GM13977 (cell line): ENCODE measurements around the gene SLC17A3.

Source experiments
- DNase-seq: peaks from one replicate; pipeline ENCODE4 v3.0.0; 2012; ENCODE audit warnings: low spot score
- in situ Hi-C: fragments of 300-500 bp; cut with MboI; formaldehyde crosslinking; loops from one replicate; pipeline ENCODE4 v1.12.0; 2022; ENCODE audit warnings: low sequenced_read_pairs, low pct_unique_long_range_greater_than_20kb, mixed read lengths, inconsistent platforms; ENCODE audit not compliant: unreplicated experiment
- TF ChIP-seq, protein P1 (sequence below): IDR thresholded peaks from 2 replicates; pipeline ENCODE4 v1.5.1; 2012; ENCODE audit warnings: mild to moderate bottlenecking, control low read depth; ENCODE audit not compliant: insufficient read depth; ENCODE audit errors: extremely low read depth, missing control alignments

Gene SLC17A3

GRCh38 chr6:25883991-25884390, 9.9 kb upstream of the SLC17A3 start:
- TF ChIP-seq, protein P1, sequence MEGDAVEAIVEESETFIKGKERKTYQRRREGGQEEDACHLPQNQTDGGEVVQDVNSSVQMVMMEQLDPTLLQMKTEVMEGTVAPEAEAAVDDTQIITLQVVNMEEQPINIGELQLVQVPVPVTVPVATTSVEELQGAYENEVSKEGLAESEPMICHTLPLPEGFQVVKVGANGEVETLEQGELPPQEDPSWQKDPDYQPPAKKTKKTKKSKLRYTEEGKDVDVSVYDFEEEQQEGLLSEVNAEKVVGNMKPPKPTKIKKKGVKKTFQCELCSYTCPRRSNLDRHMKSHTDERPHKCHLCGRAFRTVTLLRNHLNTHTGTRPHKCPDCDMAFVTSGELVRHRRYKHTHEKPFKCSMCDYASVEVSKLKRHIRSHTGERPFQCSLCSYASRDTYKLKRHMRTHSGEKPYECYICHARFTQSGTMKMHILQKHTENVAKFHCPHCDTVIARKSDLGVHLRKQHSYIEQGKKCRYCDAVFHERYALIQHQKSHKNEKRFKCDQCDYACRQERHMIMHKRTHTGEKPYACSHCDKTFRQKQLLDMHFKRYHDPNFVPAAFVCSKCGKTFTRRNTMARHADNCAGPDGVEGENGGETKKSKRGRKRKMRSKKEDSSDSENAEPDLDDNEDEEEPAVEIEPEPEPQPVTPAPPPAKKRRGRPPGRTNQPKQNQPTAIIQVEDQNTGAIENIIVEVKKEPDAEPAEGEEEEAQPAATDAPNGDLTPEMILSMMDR, result no peak
- DNase-seq, result no peak
- in situ Hi-C loops, result no loop called here

GRCh38 chr6:25883536-25883935, 9.5 kb upstream of the SLC17A3 start:
- DNase-seq, result no peak
- TF ChIP-seq, protein P1, result no peak
- in situ Hi-C loops, result no loop called here

GRCh38 chr6:25882051-25882496, 8.0 kb upstream of the SLC17A3 start:
- in situ Hi-C loops, result no loop called here
- TF ChIP-seq, protein P1, result no peak
- no peak for DNase-seq

GRCh38 chr6:25880601-25881000, 6.6 kb upstream of the SLC17A3 start:
- TF ChIP-seq, protein P1, result no peak
- in situ Hi-C loops, result no loop called here
- DNase-seq, result no peak

- in situ Hi-C loops, result no loop called here
- DNase-seq, result no peak
- TF ChIP-seq, protein P1, result no peak
Observed at GRCh38 chr6:25878721-25879322, 4.8 kb upstream of the SLC17A3 start.

DNA sequence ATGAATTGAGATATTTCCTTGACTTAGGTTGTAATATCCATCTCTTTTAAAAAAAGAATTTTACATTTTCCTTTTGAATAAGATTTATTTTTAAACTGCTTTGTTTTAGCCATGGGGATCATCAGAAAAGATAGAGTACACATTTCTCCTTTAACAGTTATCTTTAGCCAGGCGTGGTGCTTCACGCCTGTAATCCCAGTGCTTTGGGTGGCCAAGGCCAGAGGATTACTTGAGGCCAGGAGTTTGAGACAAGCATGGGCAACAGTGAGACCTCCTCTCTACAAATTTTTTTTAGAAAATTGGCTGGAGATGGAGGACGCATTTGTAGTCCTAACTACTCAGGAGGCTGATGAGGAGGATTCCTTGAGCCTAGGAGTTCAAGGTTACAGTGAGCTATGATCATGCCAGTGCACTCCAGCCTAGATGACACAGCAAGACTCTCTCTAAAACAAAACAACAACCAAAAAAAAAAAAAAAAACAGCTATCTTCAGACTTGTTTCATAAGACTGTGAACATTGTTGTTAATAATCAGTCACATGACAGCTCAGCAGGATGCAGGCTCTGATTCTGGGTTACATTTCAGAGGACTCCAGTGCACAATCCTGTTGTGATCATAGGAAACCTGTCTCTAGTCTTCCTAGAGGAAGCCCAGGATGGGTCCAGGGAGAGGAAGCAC, 2.0 kb upstream of the SLC17A3 start:
- DNase-seq, result no peak
- TF ChIP-seq, protein P1, result no peak
- in situ Hi-C loops, result no loop called here
